Measurements from ENCODE around the gene APLP1. TPM values are rescaled to one million over a fixed set of nuclear protein-coding genes. Genes with fewer than 3 reads are reported as not detected.
"Not testable (repeated sequence)": the region's sequence is repeated elsewhere in the genome, so short reads cannot be mapped to it uniquely, and the experiment has no call there.

Gene APLP1
- total and polyA plus RNA-seq, 2 experiments from 2014 or later: 10.6 to 16.8 TPM

DNA sequence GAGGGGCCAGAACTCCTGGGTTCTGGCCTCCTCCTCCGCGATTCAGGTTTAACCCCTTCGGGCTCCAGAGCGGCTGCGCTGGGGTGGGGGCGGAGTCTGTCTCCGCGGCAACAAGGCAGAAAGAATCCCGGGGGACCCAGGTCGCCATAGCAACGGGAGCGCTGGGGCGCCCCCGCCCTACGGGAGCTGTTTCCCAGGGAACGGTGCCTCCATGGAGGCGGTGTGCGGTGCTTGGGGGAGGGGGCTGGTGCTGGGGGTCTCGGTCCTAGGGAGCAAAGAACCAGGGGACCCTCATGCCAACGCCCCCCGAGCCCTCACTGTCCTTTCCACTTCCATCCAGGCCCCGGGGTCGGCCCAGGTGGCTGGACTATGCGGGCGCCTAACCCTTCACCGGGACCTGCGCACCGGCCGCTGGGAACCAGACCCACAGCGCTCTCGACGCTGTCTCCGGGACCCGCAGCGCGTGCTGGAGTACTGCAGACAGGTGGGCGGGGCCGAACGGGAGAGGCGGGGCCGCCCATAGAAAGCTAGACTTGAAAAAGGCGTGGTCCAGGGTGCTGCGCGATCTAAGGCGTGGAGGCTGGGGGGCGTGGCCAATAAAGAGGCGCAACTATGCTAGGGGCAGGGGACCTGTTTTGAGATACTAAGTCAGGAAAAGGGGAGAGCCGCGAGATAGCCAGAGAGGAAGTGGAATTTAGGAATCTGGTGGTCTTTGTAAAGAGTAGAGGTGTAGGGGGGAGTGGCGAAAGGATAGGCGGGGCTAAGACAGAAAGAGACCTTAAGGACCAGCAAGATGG, 1.2 kb downstream of the APLP1 start:
- Histone ChIP-seq H3K79me2 (ENCODE audit: insufficient read depth) (no peaks in the 10 kb centered on the region), H3F3A (ENCODE audit: insufficient read depth) (no peaks in the 10 kb centered on the region), H3K9me2 (ENCODE audit: insufficient read depth) (no peaks in the 10 kb centered on the region), H3K9ac (no peak overlapping the region), H3K27ac (no peak overlapping the region), H3K9me3 (ENCODE audit: low read depth) (no peaks in the 10 kb centered on the region), H3K4me2 (ENCODE audit: unreplicated experiment) (peak overlapping the region; percentile 61), H3K27me3 (replicated peaks; ENCODE audit: insufficient read depth) (no peaks in the 10 kb centered on the region; the same call in 1 of the 2 replicates), H3K4me1 (ENCODE audit: insufficient read depth) (no peaks in the 10 kb centered on the region), H3K36me3 (ENCODE audit: low read depth) (no peaks in the 10 kb centered on the region), H4K20me1 (ENCODE audit: insufficient read depth) (no peaks in the 10 kb centered on the region), H3K4me3 (peak overlapping the region; percentile 63), H2AFZ (0 out of 2 replicates have a peak overlapping the region, but pooled peaks have one; percentile 52)
- no peak for TF ChIP-seq EZH2 (IDR thresholded peaks at IDR 0.05; ENCODE audit: insufficient read depth, poor library complexity, severe bottlenecking)
- TF ChIP-seq EZH2phosphoT487 (IDR thresholded peaks at IDR 0.05; ENCODE audit: insufficient read depth, low read depth): no peak
- 2 to 4% methylated on average over 51 of the region's 51 CpGs for WGBS, 2 experiments (ENCODE audit: low coverage in 1 of 2, low lambda C conversion rate in 2 of 2, missing lambda C conversion rate in 2 of 2)
- DNase-seq: peak; percentile 85
- in situ Hi-C loops (cut with MboI): no loop called here

DNA sequence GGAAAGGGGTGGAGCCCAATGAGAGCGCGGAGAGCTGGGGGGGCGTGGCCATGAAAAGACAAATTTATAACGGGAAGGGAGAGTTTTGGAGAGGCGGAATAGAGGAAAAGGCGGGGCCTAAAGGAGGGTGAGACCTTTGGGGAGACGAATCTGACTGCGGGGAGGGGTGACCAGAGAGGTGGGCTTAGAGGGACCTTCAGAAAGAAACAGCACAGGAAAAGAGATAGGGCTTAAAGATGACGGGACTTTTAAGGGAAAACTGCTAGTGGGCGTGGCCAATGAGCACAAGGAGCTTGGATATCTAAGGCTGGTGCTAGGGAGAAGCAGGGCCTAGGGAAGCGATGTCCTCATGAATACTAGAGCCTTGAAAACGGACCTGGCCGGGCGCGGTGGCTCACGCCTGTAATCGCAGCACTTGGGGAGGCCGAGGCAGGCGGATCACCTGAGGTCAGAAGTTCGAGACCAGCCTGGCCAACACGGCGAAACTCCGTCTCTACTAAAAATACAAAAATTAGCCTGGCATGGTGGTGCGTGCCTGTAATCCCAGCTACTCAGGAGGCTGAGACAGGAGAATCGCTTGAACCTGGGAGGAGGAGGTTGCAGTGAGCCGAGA, 1.9 kb downstream of the APLP1 start:
- not testable (repeated sequence) for H3K9me2 ChIP-seq (ENCODE audit: insufficient read depth); H3K9ac ChIP-seq
- peak; percentile 52 for DNase-seq

DNA sequence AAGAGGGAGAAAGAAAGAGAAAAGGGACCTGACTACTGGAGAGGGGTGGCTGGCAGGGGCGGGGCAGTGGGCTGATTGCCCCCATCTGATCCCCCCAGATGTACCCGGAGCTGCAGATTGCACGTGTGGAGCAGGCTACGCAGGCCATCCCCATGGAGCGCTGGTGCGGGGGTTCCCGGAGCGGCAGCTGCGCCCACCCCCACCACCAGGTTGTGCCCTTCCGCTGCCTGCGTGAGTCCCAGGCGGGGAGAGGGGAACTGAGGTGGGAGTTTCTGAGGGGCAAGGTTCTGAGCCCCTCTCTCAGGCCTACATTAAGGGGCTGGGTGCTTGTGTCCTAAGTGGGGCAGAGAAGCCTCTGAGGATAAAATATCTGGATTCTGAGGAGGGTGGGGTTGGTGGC, 2.4 kb downstream of the APLP1 start:
- H3K4me3 ChIP-seq: no peak overlapping the region
- H2AFZ ChIP-seq: no peak overlapping the region
- H3F3A ChIP-seq (ENCODE audit: insufficient read depth): no peaks in the 10 kb centered on the region
- H3K27me3 ChIP-seq (replicated peaks; ENCODE audit: insufficient read depth): no peaks in the 10 kb centered on the region; the same call in 1 of the 2 replicates
- TF ChIP-seq EZH2phosphoT487 (IDR thresholded peaks at IDR 0.05; ENCODE audit: insufficient read depth, low read depth): no peak
- no peak for TF ChIP-seq EZH2 (IDR thresholded peaks at IDR 0.05; ENCODE audit: insufficient read depth, poor library complexity, severe bottlenecking)
- WGBS, 2 experiments (ENCODE audit: low coverage in 1 of 2, low lambda C conversion rate in 2 of 2, missing lambda C conversion rate in 2 of 2): 68 to 84% methylated on average over 8 to 12 of the region's 12 CpGs
- no peak overlapping the region for H3K4me2 ChIP-seq (ENCODE audit: unreplicated experiment)
- in situ Hi-C loops (cut with MboI): no loop called here
- H3K36me3 ChIP-seq (ENCODE audit: low read depth): no peaks in the 10 kb centered on the region
- H4K20me1 ChIP-seq (ENCODE audit: insufficient read depth): no peaks in the 10 kb centered on the region
- no peak overlapping the region for H3K9ac ChIP-seq
- H3K9me2 ChIP-seq (ENCODE audit: insufficient read depth): no peaks in the 10 kb centered on the region
- DNase-seq: no peak
- no peaks in the 10 kb centered on the region for H3K9me3 ChIP-seq (ENCODE audit: low read depth)
- H3K4me1 ChIP-seq (ENCODE audit: insufficient read depth): no peaks in the 10 kb centered on the region
- no peak overlapping the region for H3K27ac ChIP-seq
- H3K79me2 ChIP-seq (ENCODE audit: insufficient read depth): no peaks in the 10 kb centered on the region

More for the DNA sequence above, 1.9 kb downstream of the APLP1 start:
- H4K20me1 ChIP-seq (ENCODE audit: insufficient read depth); H2AFZ ChIP-seq; H3K4me1 ChIP-seq (ENCODE audit: insufficient read depth); H3K9me3 ChIP-seq (ENCODE audit: low read depth); H3K27ac ChIP-seq; H3K79me2 ChIP-seq (ENCODE audit: insufficient read depth); H3K36me3 ChIP-seq (ENCODE audit: low read depth); H3K27me3 ChIP-seq (replicated peaks; ENCODE audit: insufficient read depth); H3F3A ChIP-seq (ENCODE audit: insufficient read depth); in situ Hi-C loops (cut with MboI): not testable (repeated sequence)
- peak overlapping the region; percentile 63; the same call in 1 of the 2 replicates for H3K4me3 ChIP-seq
- peak overlapping the region; percentile 61 for H3K4me2 ChIP-seq (ENCODE audit: unreplicated experiment)
- WGBS, 2 experiments (ENCODE audit: low coverage in 1 of 2, low lambda C conversion rate in 2 of 2, missing lambda C conversion rate in 2 of 2): 45 to 48% methylated on average over 26 of the region's 26 CpGs

DNA sequence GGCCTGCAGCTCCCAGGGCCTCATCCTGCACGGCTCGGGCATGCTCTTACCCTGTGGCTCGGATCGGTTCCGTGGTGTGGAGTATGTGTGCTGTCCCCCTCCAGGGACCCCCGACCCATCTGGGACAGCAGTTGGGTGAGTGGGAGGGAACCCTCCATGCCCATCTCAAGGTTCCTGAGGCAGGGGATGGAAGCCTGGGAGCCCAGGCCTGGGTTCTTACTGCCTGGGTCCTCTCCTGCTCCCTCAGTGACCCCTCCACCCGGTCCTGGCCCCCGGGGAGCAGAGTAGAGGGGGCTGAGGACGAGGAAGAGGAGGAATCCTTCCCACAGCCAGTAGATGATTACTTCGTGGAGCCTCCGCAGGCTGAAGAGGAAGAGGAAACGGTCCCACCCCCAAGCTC, 3.2 kb downstream of the APLP1 start:
- Histone ChIP-seq H3K9me3 (ENCODE audit: low read depth) (no peaks in the 10 kb centered on the region), H3K4me2 (ENCODE audit: unreplicated experiment) (no peak overlapping the region), H3K27ac (no peak overlapping the region), H3K36me3 (ENCODE audit: low read depth) (no peaks in the 10 kb centered on the region), H3K4me3 (no peak overlapping the region), H3K79me2 (ENCODE audit: insufficient read depth) (no peaks in the 10 kb centered on the region), H3F3A (ENCODE audit: insufficient read depth) (no peaks in the 10 kb centered on the region), H3K9ac (no peak overlapping the region), H3K4me1 (ENCODE audit: insufficient read depth) (no peaks in the 10 kb centered on the region), H2AFZ (no peak overlapping the region), H3K9me2 (ENCODE audit: insufficient read depth) (no peaks in the 10 kb centered on the region), H4K20me1 (ENCODE audit: insufficient read depth) (no peaks in the 10 kb centered on the region), H3K27me3 (replicated peaks; ENCODE audit: insufficient read depth) (no peaks in the 10 kb centered on the region; the same call in 1 of the 2 replicates)
- WGBS, 2 experiments (ENCODE audit: low coverage in 1 of 2, low lambda C conversion rate in 2 of 2, missing lambda C conversion rate in 2 of 2): 48 to 53% methylated on average over 12 of the region's 12 CpGs
- TF ChIP-seq EZH2phosphoT487 (IDR thresholded peaks at IDR 0.05; ENCODE audit: insufficient read depth, low read depth) (no peak), EZH2 (IDR thresholded peaks at IDR 0.05; ENCODE audit: insufficient read depth, poor library complexity, severe bottlenecking) (no peak)
- DNase-seq: no peak
- in situ Hi-C loops (cut with MboI): no loop called here

All from GM23248 (cell line).